HuH-7.5 (cell line): ENCODE results near the gene BCL11A.

ENCODE experiments used
- DNase-seq: peaks from one replicate; pipeline ENCODE4 v3.0.0; 2011; ENCODE audit warnings: low spot score

The BCL11A gene

GRCh38 chr2:60405271-60405919 lies 148.1 kb downstream of the BCL11A start:
- no peak for DNase-seq
